ENCODE results near the gene GRIFIN. TPM values are rescaled to one million over a fixed set of nuclear protein-coding genes. Genes with fewer than 3 reads are reported as not detected.

GRIFIN gene
- polyA plus RNA-seq, 1 donor (not counting 4 experiments of a cell fraction or from before 2014, with no cell fraction given): not detected

GRCh38 chr7:2499181-2499580 is 23.0 kb upstream of the GRIFIN start:
- Histone ChIP-seq H3K4me3 (ENCODE audit: control insufficient read depth in 2 of 3, extremely low read depth in 1 of 3, insufficient read depth in 2 of 3, low read depth in 1 of 3, low read length in 3 of 3) (no peak overlapping the region), H3K4me2 (ENCODE audit: control insufficient read depth, extremely low read depth, insufficient read depth, low read depth, low read length) (no peak overlapping the region), H3K27ac (ENCODE audit: control insufficient read depth, insufficient read depth, low read length) (no peak overlapping the region), H2AFZ (ENCODE audit: control insufficient read depth, low read length) (no peak overlapping the region), H3K9me1 (ENCODE audit: control insufficient read depth, extremely low read depth, insufficient read depth, low read length) (no peaks in the 10 kb centered on the region), H4K20me1 (ENCODE audit: control insufficient read depth, extremely low read depth, insufficient read depth, low read length) (no peaks in the 10 kb centered on the region), H3K36me3 (ENCODE audit: control insufficient read depth in 2 of 2, extremely low read depth in 1 of 2, insufficient read depth in 2 of 2, low read length in 2 of 2) (no peaks in the 10 kb centered on the region), H3K27me3 (ENCODE audit: control insufficient read depth, extremely low read depth, insufficient read depth, low read length) (peaks cover 27% of the 10 kb centered on the region), H3K9ac (ENCODE audit: control insufficient read depth, extremely low read depth, insufficient read depth, low read length) (no peak overlapping the region), H3K9me3 (ENCODE audit: control insufficient read depth, low read depth, low read length) (no peaks in the 10 kb centered on the region), H3K4me1 (ENCODE audit: control insufficient read depth, extremely low read depth, insufficient read depth, low read length) (no peaks in the 10 kb centered on the region), H3K79me2 (ENCODE audit: control insufficient read depth, insufficient read depth, low read length) (no peaks in the 10 kb centered on the region)
- FAIRE-seq (no peak), DNase-seq (ENCODE audit: low read depth, low spot score) (no peak)
- TF ChIP-seq CTCF (optimal IDR thresholded peaks at IDR 0.05 in 1 of 3, IDR thresholded peaks at IDR 0.05 in 1 of 3, conservative IDR thresholded peaks at IDR 0.05 in 1 of 3; ENCODE audit: extremely low read depth in 1 of 3, insufficient read depth in 2 of 3, low read length in 3 of 3): no peak
- TF ChIP-seq EZH2 (IDR thresholded peaks at IDR 0.05; ENCODE audit: low read length): no peak
- dilution Hi-C loops (cut with MboI; ENCODE audit: extremely low pct_ligation_motif_present, low sequenced_read_pairs): no loop called here

GRCh38 chr7:2498708-2499107 is 22.5 kb upstream of the GRIFIN start:
- Histone ChIP-seq H3K4me2 (ENCODE audit: control insufficient read depth, extremely low read depth, insufficient read depth, low read depth, low read length) (no peak overlapping the region), H2AFZ (ENCODE audit: control insufficient read depth, low read length) (no peak overlapping the region), H4K20me1 (ENCODE audit: control insufficient read depth, extremely low read depth, insufficient read depth, low read length) (no peaks in the 10 kb centered on the region), H3K79me2 (ENCODE audit: control insufficient read depth, insufficient read depth, low read length) (no peaks in the 10 kb centered on the region), H3K9ac (ENCODE audit: control insufficient read depth, extremely low read depth, insufficient read depth, low read length) (no peak overlapping the region), H3K9me1 (ENCODE audit: control insufficient read depth, extremely low read depth, insufficient read depth, low read length) (no peaks in the 10 kb centered on the region), H3K27me3 (ENCODE audit: control insufficient read depth, extremely low read depth, insufficient read depth, low read length) (peaks cover 26% of the 10 kb centered on the region), H3K27ac (ENCODE audit: control insufficient read depth, insufficient read depth, low read length) (no peak overlapping the region), H3K36me3 (ENCODE audit: control insufficient read depth in 2 of 2, extremely low read depth in 1 of 2, insufficient read depth in 2 of 2, low read length in 2 of 2) (no peaks in the 10 kb centered on the region), H3K4me3 (ENCODE audit: control insufficient read depth in 2 of 3, extremely low read depth in 1 of 3, insufficient read depth in 2 of 3, low read depth in 1 of 3, low read length in 3 of 3) (no peak overlapping the region), H3K9me3 (ENCODE audit: control insufficient read depth, low read depth, low read length) (no peaks in the 10 kb centered on the region), H3K4me1 (ENCODE audit: control insufficient read depth, extremely low read depth, insufficient read depth, low read length) (no peaks in the 10 kb centered on the region)
- TF ChIP-seq CTCF (optimal IDR thresholded peaks at IDR 0.05 in 1 of 3, IDR thresholded peaks at IDR 0.05 in 1 of 3, conservative IDR thresholded peaks at IDR 0.05 in 1 of 3; ENCODE audit: extremely low read depth in 1 of 3, insufficient read depth in 2 of 3, low read length in 3 of 3) (no peak), EZH2 (IDR thresholded peaks at IDR 0.05; ENCODE audit: low read length) (no peak)
- FAIRE-seq (no peak), DNase-seq (ENCODE audit: low read depth, low spot score) (no peak)
- dilution Hi-C loops (cut with MboI; ENCODE audit: extremely low pct_ligation_motif_present, low sequenced_read_pairs): no loop called here
